ENCODE measurements around the gene WASF2. TPM values are rescaled to one million over a fixed set of nuclear protein-coding genes. Genes with fewer than 3 reads are reported as not detected.

The WASF2 gene
- total and polyA plus RNA-seq, 2 of the 8 experiments (the other 6 are each of a cell fraction or from before 2014, with no cell fraction given): 32.1 to 86.6 TPM

- H4K20me1 ChIP-seq (replicated peaks in 1 of 2; ENCODE audit: control insufficient read depth in 1 of 2, insufficient read depth in 2 of 2, low read length in 2 of 2): peaks cover 1 to 9% of the 10 kb centered on the region in 2 experiments
- no peaks in the 10 kb centered on the region for H3K79me2 ChIP-seq (ENCODE audit: control insufficient read depth in 1 of 2, insufficient read depth in 2 of 2, low read length in 2 of 2)
- no peaks in the 10 kb centered on the region for H3K27me3 ChIP-seq (replicated peaks in 1 of 4; ENCODE audit: control insufficient read depth in 3 of 4, extremely low read depth in 1 of 4, insufficient read depth in 3 of 4, low read length in 3 of 4)
- H3K4ac ChIP-seq (replicated peaks; ENCODE audit: insufficient read length, low read depth, low read length): no peak overlapping the region
- H3K9me3 ChIP-seq (ENCODE audit: insufficient read depth in 2 of 2, low read depth in 1 of 2, low read length in 1 of 2): no peaks in the 10 kb centered on the region
- peak overlapping the region; percentile 57 for H3K14ac ChIP-seq (ENCODE audit: insufficient read length)
- H3K4me1 ChIP-seq (replicated peaks in 1 of 4; ENCODE audit: control insufficient read depth in 3 of 4, insufficient read depth in 4 of 4, low read length in 3 of 4): peaks cover 12 to 33% (median 23%) of the 10 kb centered on the region in 4 experiments
- no peaks in the 10 kb centered on the region for H3K36me3 ChIP-seq (ENCODE audit: control insufficient read depth in 2 of 4, insufficient read depth in 4 of 4, low read length in 3 of 4)
- FAIRE-seq (no peak), DNase-seq (ENCODE audit: low read depth in 1 of 2, low spot score in 2 of 2) (no peak)
- H2BK15ac ChIP-seq (ENCODE audit: low read length): peak overlapping the region; percentile 92; the same call in 1 of the 2 replicates
- H3K9ac ChIP-seq (replicated peaks in 1 of 4; ENCODE audit: extremely low read depth in 1 of 4, low read depth in 3 of 4, low read length in 3 of 4): no peak overlapping the region
- H2BK12ac ChIP-seq (ENCODE audit: low read depth, low read length): peak overlapping the region; percentile 50; the same call in 1 of the 2 replicates
- H2BK5ac ChIP-seq (ENCODE audit: low read depth, low read length): 0 out of 2 replicates have a peak overlapping the region, but pooled peaks have one; percentile 44
- 0 out of 2 replicates have a peak overlapping the region, but pooled peaks have one; percentile 58 for H4K8ac ChIP-seq (ENCODE audit: extremely low read depth, insufficient read depth, low read length)
- no peak overlapping the region for H3K23ac ChIP-seq (ENCODE audit: insufficient read length)
- no peak overlapping the region for H2AFZ ChIP-seq (ENCODE audit: low read length)
- no peak overlapping the region for H2BK120ac ChIP-seq (replicated peaks; ENCODE audit: low read depth, low read length)
- WGBS, 2 experiments (ENCODE audit: extremely low coverage in 1 of 2, insufficient coverage in 1 of 2, insufficient read length in 1 of 2, insufficient replicate concordance in 2 of 2, low coverage in 1 of 2, low lambda C conversion rate in 2 of 2, missing lambda C conversion rate in 1 of 2): 83% methylated on average over 13 of the region's 15 CpGs; no CpG with 5 or more reads in 1 of the 2 experiments
- no peak overlapping the region for H3K56ac ChIP-seq (replicated peaks; ENCODE audit: insufficient read length, low read depth, low read length)
- H3K4me3 ChIP-seq (ENCODE audit: extremely low read depth in 1 of 4, insufficient read depth in 2 of 4, low read depth in 3 of 4, low read length in 4 of 4): no peak overlapping the region
- H3K27ac ChIP-seq (ENCODE audit: low read depth, low read length): no peak overlapping the region
- H3K4me2 ChIP-seq (ENCODE audit: insufficient read depth in 1 of 2, low read depth in 2 of 2, low read length in 2 of 2): peak overlapping the region; percentile 41 to 42; a peak in 3 of 4 replicates
- ChIA-PET CTCF (ENCODE audit: partially characterized antibody) (interaction anchor here (0.8 to 56.1 kb wide), 10 partner anchors 8 to 967 kb away, joined by 3 to 1807 read pairs (median 6); partner anchors contain the start of gene AHDC1), POLR2A (ENCODE audit: partially characterized antibody) (interaction anchor here (1.0 to 7.2 kb wide), 9 partner anchors 9 to 131 kb away, joined by 3 to 34 read pairs (median 3); no protein-coding TSS in a partner anchor)
- H3K79me1 ChIP-seq (ENCODE audit: low read depth, low read length): peaks cover 2% of the 10 kb centered on the region; the same call in 1 of the 2 replicates
- peak overlapping the region; percentile 20 for H4K91ac ChIP-seq (replicated peaks; ENCODE audit: insufficient read length, low read length)
- H4K5ac ChIP-seq (ENCODE audit: insufficient read length, low read depth, low read length): no peak overlapping the region
- H3K18ac ChIP-seq (ENCODE audit: extremely low read depth, low read length): no peak overlapping the region
- H2AK5ac ChIP-seq (ENCODE audit: low read depth, low read length): peak overlapping the region; percentile 78; the same call in 1 of the 2 replicates
- H2BK20ac ChIP-seq (ENCODE audit: low read length): peak overlapping the region; percentile 72; the same call in 1 of the 2 replicates
- no peaks in the 10 kb centered on the region for H3K23me2 ChIP-seq (ENCODE audit: low read depth, low read length)
- TF ChIP-seq NRF1 (IDR thresholded peaks at IDR 0.05; ENCODE audit: low read depth, low read length): no peak
- no peak for TF ChIP-seq RAD21 (IDR thresholded peaks at IDR 0.05 in 1 of 2, conservative IDR thresholded peaks at IDR 0.05 in 1 of 2; ENCODE audit: low read depth in 2 of 2, low read length in 2 of 2)
- TF ChIP-seq RBBP5 (IDR thresholded peaks at IDR 0.05; ENCODE audit: borderline replicate concordance, low read depth, low read length): no peak
- no peak for TF ChIP-seq EGR1 (IDR thresholded peaks at IDR 0.05; ENCODE audit: borderline replicate concordance, low read depth, low read length)
- no peak for TF ChIP-seq CBX5 (IDR thresholded peaks at IDR 0.05; ENCODE audit: low read depth, low read length)
- TF ChIP-seq SUZ12 (IDR thresholded peaks at IDR 0.05; ENCODE audit: low read length): no peak
- TF ChIP-seq JUN (IDR thresholded peaks at IDR 0.05; ENCODE audit: low read depth, low read length): no peak
- TF ChIP-seq YY1 (IDR thresholded peaks at IDR 0.05; ENCODE audit: low read depth, low read length): no peak
- no peak for TF ChIP-seq SIRT6 (IDR thresholded peaks at IDR 0.05; ENCODE audit: low read length)
- TF ChIP-seq RXRA (IDR thresholded peaks at IDR 0.05; ENCODE audit: insufficient read depth, low read depth, low read length): no peak
- no peak for TF ChIP-seq JUND (IDR thresholded peaks at IDR 0.05; ENCODE audit: low read length)
Measured at GRCh38 chr1:27536010-27536757, 46.2 kb upstream of the WASF2 start.

All from H1 (cell line).